IMR-90 (cell line): ENCODE measurements around the gene UGT1A4. TPM values are rescaled to one million over a fixed set of nuclear protein-coding genes. Genes with fewer than 3 reads are reported as not detected.

Experiments
- ATAC-seq: fragments of 200-7000 bp; cut with Tn5 transposase; 2 replicates; pipeline ENCODE4 v1.9.1; 2020; ENCODE audit warnings: low read depth, mild to moderate bottlenecking, moderate library complexity
- BruUV-seq: library from RNA; stranded (reverse); fragments of 400-500 nt; replicated peaks from 2 replicates; lab custom pipeline; 2021; lab: Mats Ljungman, UMichigan
- CTCF ChIA-PET: fragments of 300-600 bp; formaldehyde crosslinking; extraction: SDS; loops from one replicate; lab custom pipeline; 2021; ENCODE audit warnings: antibody characterized with exemption; lab: Yijun Ruan, JAX
- POLR2A ChIA-PET: fragments of 300-600 bp; sonication (Branson Sonifier 250); formaldehyde crosslinking; loops from one replicate; lab custom pipeline; 2022; ENCODE audit warnings: antibody characterized with exemption; ENCODE audit not compliant: unreplicated experiment; lab: Charles Lee
- DNase-seq: peaks from one replicate; pipeline ENCODE4 v3.0.0; 2013
- H2AFZ ChIP-seq: replicated peaks from 2 replicates; pipeline ENCODE3; 2013; ENCODE audit warnings: low read length, mild to moderate bottlenecking; ENCODE audit not compliant: poor library complexity
- H2AK5ac ChIP-seq: 2 replicates; pipeline ENCODE4 v1.6.1; 2013; ENCODE audit warnings: low read depth, low read length, inconsistent platforms
- H2AK9ac ChIP-seq: replicated peaks from 2 replicates; pipeline ENCODE3; 2013; ENCODE audit warnings: mild to moderate bottlenecking, low read depth, low read length, moderate library complexity; ENCODE audit not compliant: poor library complexity
- H2BK120ac ChIP-seq: 2 replicates; pipeline ENCODE4 v1.6.1; 2013; ENCODE audit warnings: low read depth, low read length, inconsistent platforms
- H2BK15ac ChIP-seq: 3 replicates; pipeline ENCODE4 v1.6.1; 2013; ENCODE audit warnings: low read depth, low read length, inconsistent platforms
- H2BK20ac ChIP-seq: 2 replicates; pipeline ENCODE4 v1.6.1; 2013; ENCODE audit warnings: low read depth, mild to moderate bottlenecking, inconsistent platforms, low read length, moderate library complexity
- H2BK5ac ChIP-seq: 2 replicates; pipeline ENCODE4 v1.6.1; 2013; ENCODE audit warnings: mild to moderate bottlenecking, low read depth, low read length, inconsistent platforms; ENCODE audit not compliant: poor library complexity, severe bottlenecking
- H3K14ac ChIP-seq: replicated peaks from 2 replicates; pipeline ENCODE4 v1.6.1; 2013; ENCODE audit warnings: low read depth, low read length, inconsistent platforms
- H3K18ac ChIP-seq: 2 replicates; pipeline ENCODE4 v1.6.1; 2013; ENCODE audit warnings: low read depth, low read length, control low read depth
- H3K23ac ChIP-seq: 2 replicates; pipeline ENCODE4 v1.6.1; 2013; ENCODE audit warnings: low read depth, low read length, inconsistent platforms
- H3K27ac ChIP-seq: 2 replicates; pipeline ENCODE4 v1.5.1; 2013; ENCODE audit warnings: mild to moderate bottlenecking, control low read depth, low read length; ENCODE audit not compliant: insufficient read depth
- H3K27me3 ChIP-seq: 2 replicates; pipeline ENCODE4 v1.6.1; 2013; ENCODE audit warnings: low read length; ENCODE audit not compliant: control insufficient read depth, insufficient read depth
- H3K36me3 ChIP-seq: 2 replicates; pipeline ENCODE4 v1.6.1; 2013; ENCODE audit warnings: low read length, mixed read lengths; ENCODE audit not compliant: control insufficient read depth, insufficient read depth
- H3K4ac ChIP-seq: 2 replicates; pipeline ENCODE4 v1.6.1; 2013; ENCODE audit warnings: low read depth, low read length, inconsistent platforms
- H3K4me1 ChIP-seq: 2 replicates; pipeline ENCODE4 v1.6.1; 2013; ENCODE audit warnings: low read length, mixed read lengths; ENCODE audit not compliant: control insufficient read depth, insufficient read depth
- H3K4me2 ChIP-seq: 2 replicates; pipeline ENCODE4 v1.6.1; 2013; ENCODE audit warnings: low read depth, mild to moderate bottlenecking, control low read depth, low read length, moderate library complexity
- H3K4me3 ChIP-seq: 2 replicates; pipeline ENCODE4 v1.5.1; 2013; ENCODE audit warnings: low read depth, mild to moderate bottlenecking, control low read depth, low read length, moderate library complexity; ENCODE audit not compliant: insufficient read depth
- H3K56ac ChIP-seq: 2 replicates; pipeline ENCODE4 v1.6.1; 2013; ENCODE audit warnings: low read length, inconsistent platforms; ENCODE audit not compliant: insufficient read depth; ENCODE audit errors: extremely low read depth
- H3K79me1 ChIP-seq, 2 experiments: 2 replicates each; pipeline ENCODE4 v1.6.1; 2013; ENCODE audit warnings: low read length in 2 of 2, inconsistent platforms in 1 of 2, low read depth in 1 of 2
- H3K9ac ChIP-seq: 2 replicates; pipeline ENCODE4 v1.6.1; 2013; ENCODE audit warnings: low read depth, low read length, control low read depth
- H3K9me1 ChIP-seq: 2 replicates; pipeline ENCODE4 v1.6.1; 2013; ENCODE audit warnings: low read length, inconsistent platforms; ENCODE audit not compliant: insufficient read depth
- H3K9me3 ChIP-seq: 2 replicates; pipeline ENCODE4 v1.6.1; 2013; ENCODE audit warnings: low read length; ENCODE audit not compliant: control insufficient read depth, insufficient read depth
- H4K20me1 ChIP-seq: 2 replicates; pipeline ENCODE4 v1.6.1; 2013; ENCODE audit warnings: low read length, inconsistent platforms; ENCODE audit not compliant: insufficient read depth
- H4K5ac ChIP-seq: 2 replicates; pipeline ENCODE4 v1.6.1; 2013; ENCODE audit warnings: mild to moderate bottlenecking, low read depth, low read length, control low read depth
- H4K8ac ChIP-seq, 2 experiments: 2 replicates each; pipeline ENCODE4 v1.6.1; 2013; ENCODE audit warnings: low read depth in 2 of 2, low read length in 2 of 2, control low read depth in 1 of 2, inconsistent platforms in 1 of 2
- H4K91ac ChIP-seq: 2 replicates; pipeline ENCODE4 v1.6.1; 2013; ENCODE audit warnings: low read depth, low read length, inconsistent platforms; ENCODE audit not compliant: insufficient read depth
- BHLHE40 ChIP-seq: fragments of 150-350 bp; IDR thresholded peaks from 2 replicates; pipeline ENCODE4 v1.6.1; 2016; ENCODE audit warnings: mild to moderate bottlenecking, low read depth, low read length
- CEBPB ChIP-seq: IDR thresholded peaks from 2 replicates; pipeline ENCODE4 v1.6.1; 2012; ENCODE audit warnings: low read depth, low read length, improper control_type of control experiment
- CHD1 ChIP-seq: IDR thresholded peaks from 2 replicates; pipeline ENCODE4 v1.6.1; 2012; ENCODE audit warnings: low read depth, low read length, improper control_type of control experiment
- CTCF ChIP-seq: conservative IDR thresholded peaks from 2 replicates; pipeline ENCODE4 v1.5.1; 2012; ENCODE audit warnings: mild to moderate bottlenecking, low read depth, low read length, improper control_type of control experiment
- ELK1 ChIP-seq: fragments of 150-350 bp; IDR thresholded peaks from 2 replicates; pipeline ENCODE4 v1.6.1; 2016; ENCODE audit warnings: low read depth, mild to moderate bottlenecking, low read length, moderate library complexity, borderline replicate concordance
- FOS ChIP-seq: fragments of 150-350 bp; IDR thresholded peaks from 2 replicates; pipeline ENCODE4 v1.6.1; 2016; ENCODE audit warnings: low read depth, low read length
- MAFK ChIP-seq: IDR thresholded peaks from 2 replicates; pipeline ENCODE4 v1.6.1; 2012; ENCODE audit warnings: low read depth, low read length, improper control_type of control experiment
- MAZ ChIP-seq: IDR thresholded peaks from 2 replicates; pipeline ENCODE4 v1.6.1; 2012; ENCODE audit warnings: low read depth, mild to moderate bottlenecking, low read length, improper control_type of control experiment, moderate library complexity, borderline replicate concordance
- MXI1 ChIP-seq: IDR thresholded peaks from 2 replicates; pipeline ENCODE4 v1.6.1; 2012; ENCODE audit warnings: low read depth, mild to moderate bottlenecking, low read length, moderate library complexity, borderline replicate concordance
- NFE2L2 ChIP-seq: fragments of 150-350 bp; IDR thresholded peaks from 2 replicates; pipeline ENCODE4 v1.6.1; 2016; ENCODE audit warnings: low read depth, mild to moderate bottlenecking, low read length
- POLR2A ChIP-seq: IDR thresholded peaks from 2 replicates; pipeline ENCODE4 v1.6.1; 2012; ENCODE audit warnings: mild to moderate bottlenecking, low read depth, low read length
- RAD21 ChIP-seq: IDR thresholded peaks from 2 replicates; pipeline ENCODE4 v1.6.1; 2012; ENCODE audit warnings: low read length, improper control_type of control experiment
- RCOR1 ChIP-seq: IDR thresholded peaks from 2 replicates; pipeline ENCODE4 v1.6.1; 2012; ENCODE audit warnings: mild to moderate bottlenecking, low read length, improper control_type of control experiment; ENCODE audit not compliant: insufficient replicate concordance
- RFX5 ChIP-seq: IDR thresholded peaks from 2 replicates; pipeline ENCODE4 v1.8.0; 2012; ENCODE audit warnings: low read depth, mild to moderate bottlenecking, low read length, moderate library complexity
- SMC3 ChIP-seq: fragments of 150-350 bp; IDR thresholded peaks from 2 replicates; pipeline ENCODE4 v1.6.1; 2016; ENCODE audit warnings: low read depth, mild to moderate bottlenecking, antibody characterized with exemption, low read length, moderate library complexity
- WGBS, 2 experiments: methylation state at CpG; one replicate each; pipeline versions ENCODE4 v1.1.5 to v1.1.7; 2013; ENCODE audit warnings: missing lambda C conversion rate in 2 of 2; ENCODE audit not compliant: insufficient read length in 1 of 2; ENCODE audit errors: extremely low coverage in 2 of 2; 5-methylcytosine and 5-hydroxymethylcytosine counted together
- dilution Hi-C: fragments of 300-500 bp; cut with HindIII; formaldehyde crosslinking; loops from one replicate; pipeline ENCODE4 v1.14.3; 2018; ENCODE audit warnings: low sequenced_read_pairs; ENCODE audit not compliant: unreplicated experiment
- in situ Hi-C: fragments of 300-500 bp; cut with MboI; formaldehyde crosslinking; loops from 3 replicates; pipeline ENCODE4 v1.14.3; 2019; ENCODE audit warnings: low sequenced_read_pairs, inconsistent platforms, mixed read lengths
- intact Hi-C: fragments of 100-400 bp; cut with micrococcal nuclease; formaldehyde crosslinking; loops from 2 replicates; pipeline ENCODE4 v1.10.0; 2022
- polyA plus RNA-seq, 3 experiments: library from polyadenylated mRNA; depleted of rRNA; stranded (reverse); fragments of >200 nt; gene quantifications; 2 replicates each; pipeline ENCODE4 v1.2.3, GENCODE V29; 2012; ENCODE audit warnings: low replicate concordance in 1 of 3
- total RNA-seq: library from RNA; depleted of rRNA; stranded (reverse); fragments of >200 nt; gene quantifications from 2 replicates; pipeline ENCODE4 v1.2.3, GENCODE V29; 2012
- TF ChIP-seq, protein P1 (sequence below): fragments of 150-350 bp; IDR thresholded peaks from 2 replicates; pipeline ENCODE4 v1.6.1; 2017; ENCODE audit warnings: mild to moderate bottlenecking, antibody characterized with exemption, low read length, low read depth

Gene UGT1A4
- total and polyA plus RNA-seq, 2 of the 4 experiments (the other 2 are of a cell fraction): not detected

DNA sequence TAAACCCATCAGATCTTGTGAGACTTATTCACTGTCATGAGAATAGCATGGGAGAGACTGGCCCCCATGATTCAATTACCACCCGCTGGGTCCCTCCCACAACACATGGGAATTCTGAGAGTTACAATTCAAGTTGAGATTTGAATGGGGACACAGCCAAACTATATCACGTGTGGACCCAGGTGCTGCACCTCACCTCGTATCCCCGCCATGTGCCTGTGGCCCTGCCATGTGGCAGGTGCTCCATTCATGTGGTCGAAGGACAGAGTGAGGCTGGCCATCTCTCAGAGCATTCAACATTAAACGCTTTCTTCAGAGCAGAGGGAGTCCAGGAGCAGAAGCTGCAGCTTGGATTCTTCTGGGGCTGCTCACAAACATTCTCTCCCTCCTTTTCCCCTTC lies 91.8 kb downstream of the UGT1A4 start (continued):
- TF ChIP-seq MAZ (no peak), BHLHE40 (no peak)

GRCh38 chr2:233811087-233811486 lies 92.6 kb downstream of the UGT1A4 start:
- Histone ChIP-seq H3K9ac (no peak overlapping the region), H3K27ac (no peak overlapping the region), H3K56ac (no peak overlapping the region), H3K79me1 (no peaks in the 10 kb centered on the region), H2BK15ac (no peak overlapping the region), H3K9me3 (no peaks in the 10 kb centered on the region), H4K20me1 (no peaks in the 10 kb centered on the region), H3K4me3 (no peak overlapping the region), H3K23ac (no peak overlapping the region), H3K4ac (no peak overlapping the region), H3K4me2 (no peak overlapping the region), H3K14ac (no peak overlapping the region), H4K5ac (no peak overlapping the region), H3K9me1 (no peaks in the 10 kb centered on the region), H3K4me1 (no peaks in the 10 kb centered on the region), H3K18ac (no peak overlapping the region), H4K8ac (no peak overlapping the region), H4K91ac (no peak overlapping the region), H2BK20ac (no peak overlapping the region), H2AFZ (no peak overlapping the region), H3K27me3 (peaks cover 27% of the 10 kb centered on the region), H2BK5ac (no peak overlapping the region), H2AK5ac (no peak overlapping the region), H2BK120ac (no peak overlapping the region), H3K36me3 (no peaks in the 10 kb centered on the region), H2AK9ac (no peak overlapping the region)
- no TSS peak for BruUV-seq
- ATAC-seq: no peak
- dilution Hi-C loops: no loop called here
- ChIA-PET POLR2A (no interaction called here), CTCF (no interaction called here)
- intact Hi-C loops: no loop called here
- no peak for DNase-seq
- in situ Hi-C loops: no loop called here
- no CpG with 5 or more reads among the region's 4 CpGs for WGBS, 2 experiments
- no peak for TF ChIP-seq CHD1
- no peak for TF ChIP-seq CTCF
- TF ChIP-seq ELK1: no peak
- no peak for TF ChIP-seq NFE2L2
- TF ChIP-seq CEBPB: no peak
- TF ChIP-seq RCOR1: no peak
- TF ChIP-seq RFX5: no peak
- TF ChIP-seq POLR2A: no peak
- TF ChIP-seq, protein P1, sequence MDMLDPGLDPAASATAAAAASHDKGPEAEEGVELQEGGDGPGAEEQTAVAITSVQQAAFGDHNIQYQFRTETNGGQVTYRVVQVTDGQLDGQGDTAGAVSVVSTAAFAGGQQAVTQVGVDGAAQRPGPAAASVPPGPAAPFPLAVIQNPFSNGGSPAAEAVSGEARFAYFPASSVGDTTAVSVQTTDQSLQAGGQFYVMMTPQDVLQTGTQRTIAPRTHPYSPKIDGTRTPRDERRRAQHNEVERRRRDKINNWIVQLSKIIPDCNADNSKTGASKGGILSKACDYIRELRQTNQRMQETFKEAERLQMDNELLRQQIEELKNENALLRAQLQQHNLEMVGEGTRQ: no peak
- TF ChIP-seq MAFK: no peak
- no peak for TF ChIP-seq FOS
- TF ChIP-seq RAD21: no peak
- TF ChIP-seq MXI1: no peak
- no peak for TF ChIP-seq SMC3
- TF ChIP-seq MAZ: no peak
